Spleen (tissue), 7 donors: Measurements from ENCODE around the gene CDK12.

ENCODE experiments used
- POLR2A ChIP-seq, 3 donors: fragments of 450-650 bp; IDR thresholded peaks; one replicate each; pipeline ENCODE4 v1.5.1; 2017; ENCODE audit warnings: antibody characterized with exemption in 3 of 3, mild to moderate bottlenecking in 1 of 3
- POLR2AphosphoS5 ChIP-seq, 3 donors: sonication (generic); formaldehyde crosslinking; IDR thresholded peaks; one replicate each; pipeline ENCODE4 v1.5.1; 2017; ENCODE audit warnings: antibody characterized with exemption in 3 of 3
- TF ChIP-seq, protein P1 (sequence below), 11 experiments: fragments of 200-600 bp in 7 of 11; fragments of 450-650 bp in 4 of 11; sonication (generic) in 4 of 11; IDR thresholded peaks in 8 of 11; conservative IDR thresholded peaks in 3 of 11; 1 replicate in 7 of 11; 2 replicates in 4 of 11; pipeline versions ENCODE4 v1.4.0 to v1.8.0; 2016 to 2021; ENCODE audit warnings: antibody characterized with exemption in 11 of 11, inconsistent platforms in 4 of 11, mild to moderate bottlenecking in 1 of 11
- donor health status: DM: no; HTN: no; CAD: no; lungs with moderate emphysema.
- donor health status: DM: no; HTN: no; CAD: no.
- donor health status: DM: no; HTN: no; CAD: no.

DNA sequence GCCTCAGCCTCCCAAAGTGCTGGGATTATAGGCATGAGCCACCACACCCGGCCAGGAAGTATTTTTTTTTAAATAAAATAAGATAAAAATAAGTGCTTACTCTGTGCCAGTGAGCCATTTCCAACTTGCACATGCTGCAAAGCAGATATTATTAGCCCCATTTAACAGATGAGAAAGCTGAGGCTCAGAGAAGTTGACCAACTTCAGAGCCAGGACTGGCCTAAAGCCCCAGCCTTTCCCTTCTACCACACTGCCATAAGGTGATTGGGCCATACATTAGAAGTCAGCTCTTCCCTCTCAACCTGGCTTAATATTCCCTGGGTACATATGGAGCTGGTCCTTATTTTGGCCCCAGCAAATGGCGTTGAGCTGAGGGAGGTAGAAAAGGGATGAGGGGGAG lies 121.4 kb downstream of the CDK12 start:
- TF ChIP-seq POLR2AphosphoS5 (IDR thresholded peaks at IDR 0.05): no peak
- TF ChIP-seq, protein P1, sequence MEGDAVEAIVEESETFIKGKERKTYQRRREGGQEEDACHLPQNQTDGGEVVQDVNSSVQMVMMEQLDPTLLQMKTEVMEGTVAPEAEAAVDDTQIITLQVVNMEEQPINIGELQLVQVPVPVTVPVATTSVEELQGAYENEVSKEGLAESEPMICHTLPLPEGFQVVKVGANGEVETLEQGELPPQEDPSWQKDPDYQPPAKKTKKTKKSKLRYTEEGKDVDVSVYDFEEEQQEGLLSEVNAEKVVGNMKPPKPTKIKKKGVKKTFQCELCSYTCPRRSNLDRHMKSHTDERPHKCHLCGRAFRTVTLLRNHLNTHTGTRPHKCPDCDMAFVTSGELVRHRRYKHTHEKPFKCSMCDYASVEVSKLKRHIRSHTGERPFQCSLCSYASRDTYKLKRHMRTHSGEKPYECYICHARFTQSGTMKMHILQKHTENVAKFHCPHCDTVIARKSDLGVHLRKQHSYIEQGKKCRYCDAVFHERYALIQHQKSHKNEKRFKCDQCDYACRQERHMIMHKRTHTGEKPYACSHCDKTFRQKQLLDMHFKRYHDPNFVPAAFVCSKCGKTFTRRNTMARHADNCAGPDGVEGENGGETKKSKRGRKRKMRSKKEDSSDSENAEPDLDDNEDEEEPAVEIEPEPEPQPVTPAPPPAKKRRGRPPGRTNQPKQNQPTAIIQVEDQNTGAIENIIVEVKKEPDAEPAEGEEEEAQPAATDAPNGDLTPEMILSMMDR (IDR thresholded peaks at IDR 0.05 in 8 of 11, conservative IDR thresholded peaks at IDR 0.05 in 3 of 11): no peak
- TF ChIP-seq POLR2A (IDR thresholded peaks at IDR 0.05): no peak
